Thoracic aorta (tissue), 2 donors: ENCODE data around the gene ARIH2. TPM values are rescaled to one million over a fixed set of nuclear protein-coding genes. Genes with fewer than 3 reads are reported as not detected.

Experiments
- ATAC-seq: fragments of 150-250 bp; one replicate; pipeline ENCODE4 v1.8.0; 2017; ENCODE audit warnings: low read depth; ENCODE audit not compliant: insufficient number of reproducible peaks, low FRiP score
- DNase-seq: peaks from one replicate; pipeline ENCODE4 v3.0.0-alpha.2; 2020; ENCODE audit warnings: low spot score
- H3K27ac ChIP-seq, 2 donors: fragments of 200-600 bp; sonication (generic); 1 replicate in 1 of 2; 2 replicates in 1 of 2; pipeline ENCODE4 v1.5.1; 2016; ENCODE audit warnings: mild to moderate bottlenecking in 2 of 2, moderate library complexity in 2 of 2
- H3K27me3 ChIP-seq: fragments of 200-600 bp; sonication (generic); replicated peaks from 2 replicates; pipeline ENCODE4 v1.6.0; 2016; ENCODE audit warnings: mild to moderate bottlenecking; ENCODE audit not compliant: insufficient read depth
- H3K36me3 ChIP-seq: fragments of 200-600 bp; sonication (generic); one replicate; pipeline ENCODE4 v1.5.1; 2016
- H3K4me1 ChIP-seq, 2 donors: fragments of 200-600 bp; sonication (generic); 1 replicate in 1 of 2; 2 replicates in 1 of 2; pipeline versions ENCODE4 v1.5.1 to v1.6.0; 2016; ENCODE audit warnings: low read depth in 2 of 2, mild to moderate bottlenecking in 1 of 2; ENCODE audit not compliant: control insufficient read depth in 1 of 2
- H3K4me3 ChIP-seq: fragments of 200-600 bp; sonication (generic); 2 replicates; pipeline ENCODE4 v1.5.1; 2016; ENCODE audit warnings: mild to moderate bottlenecking
- H3K9me3 ChIP-seq: fragments of 200-600 bp; sonication (generic); 2 replicates; pipeline ENCODE4 v1.5.1; 2016
- total RNA-seq, 2 donors: library from RNA; depleted of rRNA; stranded (reverse); fragments of >200 nt; gene quantifications; one replicate each; pipeline versions ENCODE4 v1.1.0 to v1.2.3, GENCODE V29; 2016
- TF ChIP-seq, protein P1 (sequence below): fragments of 200-600 bp; sonication (generic); IDR thresholded peaks from one replicate; pipeline ENCODE4 v1.5.1; 2019; ENCODE audit warnings: antibody characterized with exemption

Gene ARIH2
- total RNA-seq, 2 donors from 2014 or later, result 90.4 to 162 TPM

DNA sequence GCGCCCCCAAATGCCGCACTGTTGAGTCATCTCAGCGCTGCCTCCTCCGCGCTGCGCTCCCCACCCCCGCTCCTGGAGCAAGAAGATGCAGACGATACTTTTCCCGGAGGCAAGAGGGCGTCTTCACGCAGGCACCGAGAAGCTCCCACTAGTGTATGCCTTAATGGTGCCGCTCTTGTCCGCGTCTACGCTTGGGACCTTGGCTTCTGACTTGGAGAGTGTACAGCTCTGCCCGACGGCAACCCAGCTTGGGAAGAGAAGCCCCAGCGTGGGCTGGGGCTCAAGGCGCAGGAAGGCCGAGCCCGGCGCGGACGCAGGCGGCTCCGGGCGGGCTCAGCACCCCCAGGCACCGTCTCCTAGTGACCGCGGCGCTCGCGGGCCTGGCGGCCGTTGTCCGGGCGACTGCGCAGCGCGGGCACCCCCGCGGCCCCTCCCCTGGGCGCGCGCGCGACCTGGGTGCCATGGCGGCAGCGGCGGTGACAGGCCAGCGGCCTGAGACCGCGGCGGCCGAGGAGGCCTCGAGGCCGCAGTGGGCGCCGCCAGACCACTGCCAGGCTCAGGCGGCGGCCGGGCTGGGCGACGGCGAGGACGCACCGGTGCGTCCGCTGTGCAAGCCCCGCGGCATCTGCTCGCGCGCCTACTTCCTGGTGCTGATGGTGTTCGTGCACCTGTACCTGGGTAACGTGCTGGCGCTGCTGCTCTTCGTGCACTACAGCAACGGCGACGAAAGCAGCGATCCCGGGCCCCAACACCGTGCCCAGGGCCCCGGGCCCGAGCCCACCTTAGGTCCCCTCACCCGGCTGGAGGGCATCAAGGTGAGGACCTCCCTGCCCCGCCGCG lies 71.4 kb downstream of the ARIH2 start, which contains the start of gene P4HTM:
P4HTM (plus strand) TSS at position 446 of the 840 bp plus-strand sequence; CDS start at position 462, 16 bp downstream.
- ATAC-seq (peak; percentile 64), DNase-seq (peak; percentile 59)
- TF ChIP-seq, protein P1, sequence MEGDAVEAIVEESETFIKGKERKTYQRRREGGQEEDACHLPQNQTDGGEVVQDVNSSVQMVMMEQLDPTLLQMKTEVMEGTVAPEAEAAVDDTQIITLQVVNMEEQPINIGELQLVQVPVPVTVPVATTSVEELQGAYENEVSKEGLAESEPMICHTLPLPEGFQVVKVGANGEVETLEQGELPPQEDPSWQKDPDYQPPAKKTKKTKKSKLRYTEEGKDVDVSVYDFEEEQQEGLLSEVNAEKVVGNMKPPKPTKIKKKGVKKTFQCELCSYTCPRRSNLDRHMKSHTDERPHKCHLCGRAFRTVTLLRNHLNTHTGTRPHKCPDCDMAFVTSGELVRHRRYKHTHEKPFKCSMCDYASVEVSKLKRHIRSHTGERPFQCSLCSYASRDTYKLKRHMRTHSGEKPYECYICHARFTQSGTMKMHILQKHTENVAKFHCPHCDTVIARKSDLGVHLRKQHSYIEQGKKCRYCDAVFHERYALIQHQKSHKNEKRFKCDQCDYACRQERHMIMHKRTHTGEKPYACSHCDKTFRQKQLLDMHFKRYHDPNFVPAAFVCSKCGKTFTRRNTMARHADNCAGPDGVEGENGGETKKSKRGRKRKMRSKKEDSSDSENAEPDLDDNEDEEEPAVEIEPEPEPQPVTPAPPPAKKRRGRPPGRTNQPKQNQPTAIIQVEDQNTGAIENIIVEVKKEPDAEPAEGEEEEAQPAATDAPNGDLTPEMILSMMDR, result peak; percentile 39

DNA sequence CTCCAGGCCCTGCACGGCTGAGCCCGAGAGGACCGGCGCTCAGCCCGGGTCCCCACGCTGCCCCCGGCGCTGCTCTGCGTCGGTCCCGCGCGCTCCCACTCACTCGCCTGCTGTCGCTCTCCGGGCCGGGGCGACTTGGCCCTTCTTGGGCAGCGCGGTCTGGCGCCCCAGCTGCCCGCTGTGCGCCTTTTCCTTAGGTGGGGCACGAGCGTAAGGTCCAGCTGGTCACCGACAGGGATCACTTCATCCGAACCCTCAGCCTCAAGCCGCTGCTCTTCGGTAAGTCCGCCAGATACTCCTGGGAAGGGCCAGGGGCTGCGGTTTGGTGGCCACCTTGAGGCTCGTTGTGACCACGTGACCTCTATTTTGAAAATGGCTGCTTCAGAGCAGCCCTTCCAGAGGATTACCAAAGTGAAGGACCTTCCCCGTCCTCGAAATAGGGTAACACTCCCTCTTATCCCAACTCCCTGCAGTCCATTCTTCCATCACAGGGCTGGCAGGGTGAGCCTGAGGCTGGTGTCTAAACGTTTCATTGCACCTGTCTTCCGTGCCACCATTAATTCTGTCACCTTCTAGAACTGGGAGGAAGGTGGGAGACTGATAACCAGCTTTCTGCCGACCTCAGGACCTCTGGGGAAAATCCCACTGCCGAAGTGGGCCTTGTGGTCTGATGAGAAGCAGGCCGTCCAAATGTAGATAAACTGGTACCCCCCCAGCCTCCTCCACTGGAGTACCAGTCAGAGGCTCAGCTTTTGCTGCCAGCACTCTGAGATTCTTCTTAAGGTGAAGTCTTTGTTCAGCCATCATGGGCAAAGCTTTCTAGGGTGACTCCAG lies 72.2 kb downstream of the ARIH2 start:
- peaks cover 6% of the 10 kb centered on the region for H3K36me3 ChIP-seq
- peaks cover 9 to 32% of the 10 kb centered on the region in 2 donors for H3K4me1 ChIP-seq
- H3K4me3 ChIP-seq, result peak overlapping the region; percentile 88
- no peaks in the 10 kb centered on the region for H3K27me3 ChIP-seq
- DNase-seq (no peak), ATAC-seq (no peak)
- TF ChIP-seq, protein P1, result no peak
- no peaks in the 10 kb centered on the region for H3K9me3 ChIP-seq
- peak overlapping the region; percentile 93 to 95 for H3K27ac ChIP-seq

More for the DNA sequence above, 71.4 kb downstream of the ARIH2 start, which contains the start of gene P4HTM:
- Histone ChIP-seq H3K4me3 (peak within 1 kb of the TSS; percentile 88), H3K4me1 (peaks cover 9 to 32% of the 10 kb centered on the region in 2 donors), H3K36me3 (peaks cover 6% of the 10 kb centered on the region), H3K27ac (peak within 1 kb of the TSS; percentile 93 to 95), H3K9me3 (no peaks in the 10 kb centered on the region), H3K27me3 (no peaks in the 10 kb centered on the region)

DNA sequence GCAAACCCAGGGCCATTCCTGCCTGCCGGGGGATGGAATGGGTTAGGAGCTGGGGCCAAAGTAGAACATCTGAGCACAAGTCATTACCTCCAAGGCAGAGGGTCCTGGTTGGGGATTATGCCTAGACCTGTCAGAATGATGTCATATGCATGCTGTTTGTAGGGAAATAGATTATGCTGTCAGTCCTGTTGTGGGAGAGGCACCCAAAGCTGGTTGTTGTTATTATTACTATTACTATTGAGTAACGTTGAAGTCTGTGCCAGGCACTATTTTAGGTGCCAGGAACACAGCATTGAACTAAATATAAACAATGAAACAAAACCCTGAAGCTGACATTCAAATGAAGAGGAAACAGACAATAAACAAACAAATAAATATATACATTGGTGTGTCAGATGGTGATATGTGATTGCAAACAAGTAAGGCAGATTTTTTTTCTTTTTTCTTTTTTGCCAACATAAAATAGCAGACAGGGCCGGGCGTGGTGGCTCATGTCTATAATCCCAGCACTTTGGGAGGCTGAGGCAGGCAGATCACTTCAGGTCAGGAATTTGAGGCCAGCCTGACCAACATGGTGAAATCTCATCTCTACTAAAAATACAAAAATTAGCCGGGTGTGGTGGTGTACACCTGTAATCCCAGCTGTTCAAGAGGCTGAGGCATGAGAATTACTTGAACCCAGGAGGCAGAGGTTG lies 73.4 kb downstream of the ARIH2 start:
- TF ChIP-seq, protein P1, result no peak
- H3K4me3 ChIP-seq, result peak overlapping the region; percentile 88

DNA sequence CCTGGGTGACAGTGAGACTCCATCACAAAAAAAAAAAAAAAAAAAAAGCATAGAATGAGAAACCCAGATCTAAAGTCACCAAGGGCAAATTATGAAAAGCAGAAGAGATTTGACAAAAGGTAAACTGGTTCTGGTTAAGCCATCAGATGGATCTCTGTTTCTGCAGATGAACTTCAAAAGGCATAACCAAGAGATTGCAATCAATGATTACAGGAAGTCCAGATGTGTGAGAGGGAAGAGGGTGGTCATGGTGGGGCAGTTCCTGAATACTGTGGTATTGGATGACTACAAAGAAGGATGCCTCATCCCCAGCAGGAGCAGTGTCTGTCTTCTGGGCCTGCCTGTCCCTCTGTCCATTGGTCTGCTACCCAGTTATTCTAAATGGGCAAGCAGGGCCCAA lies 75.2 kb downstream of the ARIH2 start:
- Histone ChIP-seq H3K4me3 (no peak overlapping the region), H3K27ac (no peak overlapping the region), H3K27me3 (no peaks in the 10 kb centered on the region), H3K4me1 (peaks cover 9 to 22% of the 10 kb centered on the region in 2 donors), H3K36me3 (no peaks in the 10 kb centered on the region), H3K9me3 (no peaks in the 10 kb centered on the region)
- TF ChIP-seq, protein P1, result no peak
- ATAC-seq (no peak), DNase-seq (no peak)

More for the DNA sequence above, 73.4 kb downstream of the ARIH2 start:
- peaks cover 9 to 32% of the 10 kb centered on the region in 2 donors for H3K4me1 ChIP-seq
- H3K36me3 ChIP-seq, result peaks cover under 1% of the 10 kb centered on the region
- H3K27ac ChIP-seq, result peak overlapping the region in 1 of 2 donors; percentile 93
- DNase-seq, result no peak
- no peak for ATAC-seq
- H3K9me3 ChIP-seq, result no peaks in the 10 kb centered on the region
- H3K27me3 ChIP-seq, result no peaks in the 10 kb centered on the region
